Mucosa of descending colon (tissue), 3 donors: ENCODE data around the gene ABHD6. TPM values are rescaled to one million over a fixed set of nuclear protein-coding genes. Genes with fewer than 3 reads are reported as not detected.
"Not testable (repeated sequence)": the region's sequence is repeated elsewhere in the genome, so short reads cannot be mapped to it uniquely, and the experiment has no call there.

Experiments used
- ATAC-seq: fragments of 200-7000 bp; cut with Tn5 transposase; one replicate; pipeline ENCODE4 v1.9.1; 2020; ENCODE audit warnings: mild to moderate bottlenecking, moderate library complexity
- DNase-seq, 3 donors: peaks; one replicate each; pipeline ENCODE4 v3.0.0-alpha.2; 2020
- H3K36me3 ChIP-seq: fragments of 200-600 bp; one replicate; pipeline ENCODE4 v1.8.0; 2021; ENCODE audit warnings: low read depth, mild to moderate bottlenecking
- H3K4me1 ChIP-seq: fragments of 200-600 bp; one replicate; pipeline ENCODE4 v1.8.0; 2021; ENCODE audit warnings: low read depth, mild to moderate bottlenecking
- H3K4me3 ChIP-seq: fragments of 200-600 bp; one replicate; pipeline ENCODE4 v1.8.0; 2021; ENCODE audit warnings: mild to moderate bottlenecking
- H3K9me3 ChIP-seq: fragments of 200-600 bp; one replicate; pipeline ENCODE4 v1.8.0; 2021; ENCODE audit warnings: mild to moderate bottlenecking
- intact Hi-C, 2 donors: fragments of 100-400 bp; cut with DNase I in 1 of 2; cut with micrococcal nuclease in 1 of 2; formaldehyde crosslinking; loops; one replicate each; pipeline versions ENCODE4 v1.11.0 to v1.11.1; 2022; cut with DNase I, micrococcal nuclease
- total RNA-seq, 3 donors: library from RNA; stranded (reverse); fragmentation: NEBNext Ultra II Directional in 2 of 3; extraction: Animal tissue kit (Norgen Biotek cat#: 25700) in 2 of 3; gene quantifications; one replicate each; pipeline versions ENCODE4 v1.2.1 to v1.2.4, GENCODE V29; 2021 to 2023
- TF ChIP-seq, protein P1 (sequence below): fragments of 200-600 bp; IDR thresholded peaks from one replicate; pipeline ENCODE4 v1.8.0; 2022; ENCODE audit warnings: antibody characterized with exemption, mild to moderate bottlenecking
- donor health status: DM: no; HTN: no; CAD: no; lungs with moderate emphysema.
- donor health status: DM: no; HTN: no; CAD: no.
- donor health status: DM: no; HTN: yes; CAD: no.

The ABHD6 gene
- total RNA-seq, 3 donors from 2014 or later, result 25.7 to 38.4 (median 26.7) TPM

DNA sequence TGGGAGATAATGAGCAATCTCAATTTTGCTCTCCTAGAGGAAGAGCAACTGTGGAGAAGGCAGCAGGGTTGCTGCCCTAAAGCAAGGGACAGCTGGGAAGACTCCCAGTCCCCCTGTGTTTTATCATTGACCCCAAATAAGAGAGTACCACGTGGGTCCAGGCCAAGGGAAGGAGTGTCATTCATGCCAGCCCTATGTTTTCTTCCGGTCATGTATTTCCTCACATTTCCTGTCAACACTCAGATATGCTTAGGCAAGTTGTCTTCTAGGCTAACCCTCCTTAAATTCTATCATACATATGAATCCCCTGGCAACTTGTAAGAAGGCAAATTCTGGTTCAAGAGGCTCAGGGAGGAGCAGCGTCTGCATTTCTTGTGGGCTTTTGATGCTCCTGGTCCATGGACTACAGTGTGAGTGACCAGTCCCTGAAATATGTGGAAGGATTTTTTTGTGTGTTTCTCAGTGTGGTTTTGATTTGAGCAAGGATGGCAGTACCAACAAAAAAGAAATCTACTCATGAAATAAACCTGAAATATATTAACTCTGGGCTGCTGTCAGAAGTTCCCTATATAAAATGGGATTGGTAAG lies 36.5 kb downstream of the ABHD6 start:
- no peak for ATAC-seq
- TF ChIP-seq, protein P1, sequence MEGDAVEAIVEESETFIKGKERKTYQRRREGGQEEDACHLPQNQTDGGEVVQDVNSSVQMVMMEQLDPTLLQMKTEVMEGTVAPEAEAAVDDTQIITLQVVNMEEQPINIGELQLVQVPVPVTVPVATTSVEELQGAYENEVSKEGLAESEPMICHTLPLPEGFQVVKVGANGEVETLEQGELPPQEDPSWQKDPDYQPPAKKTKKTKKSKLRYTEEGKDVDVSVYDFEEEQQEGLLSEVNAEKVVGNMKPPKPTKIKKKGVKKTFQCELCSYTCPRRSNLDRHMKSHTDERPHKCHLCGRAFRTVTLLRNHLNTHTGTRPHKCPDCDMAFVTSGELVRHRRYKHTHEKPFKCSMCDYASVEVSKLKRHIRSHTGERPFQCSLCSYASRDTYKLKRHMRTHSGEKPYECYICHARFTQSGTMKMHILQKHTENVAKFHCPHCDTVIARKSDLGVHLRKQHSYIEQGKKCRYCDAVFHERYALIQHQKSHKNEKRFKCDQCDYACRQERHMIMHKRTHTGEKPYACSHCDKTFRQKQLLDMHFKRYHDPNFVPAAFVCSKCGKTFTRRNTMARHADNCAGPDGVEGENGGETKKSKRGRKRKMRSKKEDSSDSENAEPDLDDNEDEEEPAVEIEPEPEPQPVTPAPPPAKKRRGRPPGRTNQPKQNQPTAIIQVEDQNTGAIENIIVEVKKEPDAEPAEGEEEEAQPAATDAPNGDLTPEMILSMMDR, result no peak
- Histone ChIP-seq H3K36me3 (no peaks in the 10 kb centered on the region), H3K4me3 (no peak overlapping the region), H3K9me3 (no peaks in the 10 kb centered on the region), H3K4me1 (peaks cover 8% of the 10 kb centered on the region)
- no peak for DNase-seq
- intact Hi-C loops, result no loop called here

DNA sequence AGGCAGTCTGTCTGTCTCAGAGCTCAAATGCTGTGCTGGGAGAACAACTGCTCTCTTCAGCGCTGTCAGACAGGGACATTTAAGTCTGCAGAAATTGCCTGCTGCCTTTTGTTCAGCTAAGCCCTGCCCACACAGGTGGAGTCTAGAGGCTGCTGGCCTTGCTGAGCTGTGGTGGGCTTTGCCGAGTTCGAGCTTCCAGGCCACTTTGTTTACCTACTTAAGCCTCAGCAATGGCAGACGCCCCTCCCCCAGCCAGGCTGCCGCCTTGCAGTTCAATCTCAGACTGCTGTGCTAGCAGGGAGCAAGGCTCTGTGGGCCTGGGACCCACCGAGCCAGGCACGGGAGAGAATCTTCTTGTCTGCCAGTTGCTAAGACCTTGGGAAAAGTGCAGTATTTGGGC lies 43.5 kb downstream of the ABHD6 start:
- H3K4me1 ChIP-seq, result no peaks in the 10 kb centered on the region
- no peaks in the 10 kb centered on the region for H3K36me3 ChIP-seq
- intact Hi-C loops, result no loop called here
- H3K4me3 ChIP-seq, result no peak overlapping the region
- TF ChIP-seq, protein P1, result no peak
- ATAC-seq, result no peak
- DNase-seq, result no peak
- no peaks in the 10 kb centered on the region for H3K9me3 ChIP-seq

DNA sequence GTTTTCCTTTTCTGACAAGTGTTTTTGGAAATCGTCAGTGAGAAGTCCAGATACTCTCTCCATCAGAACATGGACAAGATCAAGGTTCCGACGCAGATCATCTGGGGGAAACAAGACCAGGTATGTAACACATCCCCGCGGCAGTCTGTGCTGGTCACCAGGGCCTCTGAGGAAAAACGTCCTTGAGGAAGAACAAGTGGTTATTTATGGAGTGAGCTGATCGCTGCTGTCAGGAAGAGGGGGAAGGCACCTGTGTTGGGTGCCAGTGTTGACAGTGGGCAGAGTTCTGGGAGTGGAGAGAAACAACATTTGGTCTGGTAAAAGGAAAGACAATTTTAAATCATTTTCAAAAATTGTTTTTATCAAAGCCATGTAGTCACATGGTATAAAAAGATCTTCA lies 47.7 kb downstream of the ABHD6 start:
- DNase-seq (no peak), ATAC-seq (no peak)
- H3K4me1 ChIP-seq, result no peaks in the 10 kb centered on the region
- TF ChIP-seq, protein P1, result no peak
- H3K4me3 ChIP-seq, result no peak overlapping the region
- H3K9me3 ChIP-seq, result no peaks in the 10 kb centered on the region
- no peaks in the 10 kb centered on the region for H3K36me3 ChIP-seq
- intact Hi-C loops, result no loop called here

DNA sequence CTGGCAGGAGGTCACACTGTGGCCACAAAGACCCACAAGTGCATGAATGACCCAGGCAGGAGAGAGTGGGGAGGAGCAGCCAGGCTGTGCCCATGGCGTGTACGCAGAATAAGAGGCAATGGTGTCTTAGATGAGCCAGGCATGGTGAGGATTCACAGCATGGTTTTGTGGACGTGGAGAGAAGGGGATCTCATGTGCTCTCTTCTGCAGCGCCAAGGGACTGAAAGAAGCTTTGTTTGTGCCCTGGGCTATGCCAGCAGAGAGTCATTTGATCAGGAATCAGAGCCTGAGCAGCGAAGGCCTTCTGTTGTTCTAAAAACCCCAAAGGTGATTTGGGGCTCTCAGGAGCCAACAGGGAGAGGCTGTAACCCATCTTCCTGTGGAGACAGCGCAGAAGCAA lies 49.8 kb downstream of the ABHD6 start:
- intact Hi-C loops, result no loop called here
- ATAC-seq (no peak), DNase-seq (no peak)
- TF ChIP-seq, protein P1, result no peak
- Histone ChIP-seq H3K36me3 (no peaks in the 10 kb centered on the region), H3K9me3 (no peaks in the 10 kb centered on the region), H3K4me1 (no peaks in the 10 kb centered on the region), H3K4me3 (no peak overlapping the region)

DNA sequence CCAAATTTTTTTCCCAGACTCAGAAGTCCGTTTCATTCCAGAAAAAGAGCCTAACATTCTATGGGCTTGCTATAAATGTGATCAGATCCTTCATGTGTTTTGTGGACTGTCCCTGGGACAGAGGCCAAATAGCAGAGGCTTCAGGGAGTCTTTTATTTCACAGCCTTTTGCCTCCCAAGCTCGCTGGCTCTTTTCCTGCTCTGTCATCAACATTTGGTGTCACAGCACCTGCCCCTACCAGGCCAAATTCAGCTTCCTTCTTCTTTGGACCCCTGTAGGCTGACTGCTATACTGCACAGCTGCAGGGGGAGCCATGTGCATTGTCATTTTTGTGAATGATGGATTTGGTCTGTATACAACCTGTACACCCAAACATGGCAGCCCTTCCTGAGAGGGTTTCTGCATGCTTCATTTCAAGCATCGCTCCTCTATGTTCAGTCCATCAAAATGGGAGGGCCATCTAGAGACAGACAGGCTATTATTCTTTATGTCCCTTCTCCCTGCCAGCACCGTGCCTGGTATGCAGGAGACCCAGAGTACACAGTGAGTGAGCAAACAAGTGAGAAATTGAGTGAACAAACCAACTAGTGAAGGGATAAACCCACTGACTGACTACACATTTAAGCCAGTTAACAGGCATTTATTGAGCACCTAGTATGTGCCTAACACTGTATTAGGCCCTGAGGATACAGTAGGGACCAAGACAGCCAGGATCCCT lies 50.6 kb downstream of the ABHD6 start:
- no peaks in the 10 kb centered on the region for H3K9me3 ChIP-seq
- TF ChIP-seq, protein P1, result no peak
- no peak for DNase-seq
- no peaks in the 10 kb centered on the region for H3K4me1 ChIP-seq
- ATAC-seq, result no peak
- intact Hi-C loops, result no loop called here
- no peak overlapping the region for H3K4me3 ChIP-seq
- H3K36me3 ChIP-seq, result no peaks in the 10 kb centered on the region

DNA sequence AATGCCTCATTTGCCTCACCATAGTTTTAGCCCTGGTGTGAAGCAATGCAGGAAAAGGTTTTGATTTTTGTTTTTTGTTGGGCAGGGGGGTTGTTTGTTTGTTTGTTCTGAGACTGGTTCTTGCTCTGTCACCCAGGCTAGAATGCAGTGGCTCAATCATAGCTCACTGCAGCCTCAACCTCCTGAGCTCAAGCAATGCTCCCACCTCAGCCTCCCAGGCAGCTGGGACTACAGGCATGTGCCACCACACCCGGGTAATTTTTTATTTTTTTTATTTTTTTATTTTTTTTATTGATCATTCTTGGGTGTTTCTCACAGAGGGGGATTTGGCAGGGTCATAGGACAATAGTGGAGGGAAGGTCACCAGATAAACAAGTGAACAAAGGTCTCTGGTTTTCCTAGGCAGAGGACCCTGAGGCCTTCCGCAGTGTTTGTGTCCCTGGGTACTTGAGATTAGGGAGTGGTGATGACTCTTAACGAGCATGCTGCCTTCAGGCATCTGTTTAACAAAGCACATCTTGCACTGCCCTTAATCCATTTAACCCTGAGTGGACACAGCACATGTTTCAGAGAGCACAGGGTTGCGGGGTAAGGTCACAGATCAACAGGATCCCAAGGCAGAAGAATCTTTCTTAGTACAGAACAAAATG lies 51.5 kb downstream of the ABHD6 start:
- H3K9me3 ChIP-seq, intact Hi-C loops, ATAC-seq: not testable (repeated sequence)

DNA sequence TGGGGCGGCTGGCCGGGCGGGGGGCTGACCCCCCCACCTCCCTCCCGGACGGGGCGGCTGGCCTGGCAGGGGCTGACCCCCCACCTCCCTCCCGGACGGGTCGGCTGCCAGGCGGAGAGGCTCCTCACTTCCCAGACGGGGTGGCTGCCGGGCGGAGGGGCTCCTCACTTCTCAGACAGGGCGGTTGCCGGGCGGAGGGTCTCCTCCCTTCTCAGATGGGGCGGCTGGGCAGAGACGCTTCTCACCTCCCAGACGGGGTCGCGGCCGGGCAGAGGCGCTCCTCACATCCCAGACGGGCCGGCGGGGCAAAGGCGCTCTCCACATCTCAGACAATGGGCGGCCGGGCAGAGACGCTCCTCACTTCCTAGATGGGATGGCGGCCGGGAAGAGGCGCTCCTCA lies 52.9 kb downstream of the ABHD6 start:
- H3K4me1 ChIP-seq, DNase-seq, H3K9me3 ChIP-seq, ATAC-seq, H3K36me3 ChIP-seq, intact Hi-C loops, H3K4me3 ChIP-seq: not testable (repeated sequence)

More for the DNA sequence above, 51.5 kb downstream of the ABHD6 start:
- not testable (repeated sequence) for H3K4me1 ChIP-seq, DNase-seq, H3K4me3 ChIP-seq, H3K36me3 ChIP-seq
